Measurements from ENCODE around the gene CREB3L4.

Gene CREB3L4

GRCh38 chr1:153967107-153967999 is at the start of gene CREB3L4:
Gene CREB3L4 (plus strand): TSS chr1:153967902. CDS start chr1:153968526, 624 bp downstream.
- in situ Hi-C loops (cut with HindIII; ENCODE audit: low sequenced_read_pairs) = loop anchor here (10.0 kb wide), 1 partner anchor 153 kb away; no protein-coding TSS in a partner anchor
- peak; percentile 53 for TF ChIP-seq CTCF (IDR thresholded peaks at IDR 0.05; ENCODE audit: low read depth, low read length)
- peak within 1 kb of the TSS; percentile 64 for H3K4me3 ChIP-seq (ENCODE audit: low read depth, low read length)
- peak; percentile 98 for DNase-seq (ENCODE audit: low read depth, low spot score)

- DNase-seq (ENCODE audit: low read depth, low spot score) = peak; percentile 28
- TF ChIP-seq CTCF (IDR thresholded peaks at IDR 0.05; ENCODE audit: low read depth, low read length) = peak; percentile 41
- H3K4me3 ChIP-seq (ENCODE audit: low read depth, low read length) = no peak overlapping the region
- in situ Hi-C loops (cut with HindIII; ENCODE audit: low sequenced_read_pairs) = no loop called here
These were observed 47.5 kb upstream of the CREB3L4 start for GRCh38 chr1:153919876-153920852.

- H3K4me3 ChIP-seq (ENCODE audit: low read depth, low read length) = peak overlapping the region; percentile 88
- DNase-seq (ENCODE audit: low read depth, low spot score) = no peak
- no peak for TF ChIP-seq CTCF (IDR thresholded peaks at IDR 0.05; ENCODE audit: low read depth, low read length)
- in situ Hi-C loops (cut with HindIII; ENCODE audit: low sequenced_read_pairs) = no loop called here
These were observed 46.5 kb upstream of the CREB3L4 start for GRCh38 chr1:153921080-153921802.

GRCh38 chr1:153921803-153922075 is 46.0 kb upstream of the CREB3L4 start:
- peak; percentile 2 for DNase-seq (ENCODE audit: low read depth, low spot score)
- no peak for TF ChIP-seq CTCF (IDR thresholded peaks at IDR 0.05; ENCODE audit: low read depth, low read length)
- peak overlapping the region; percentile 88 for H3K4me3 ChIP-seq (ENCODE audit: low read depth, low read length)
- in situ Hi-C loops (cut with HindIII; ENCODE audit: low sequenced_read_pairs) = no loop called here

GRCh38 chr1:153922076-153922971 is 45.4 kb upstream of the CREB3L4 start:
- in situ Hi-C loops (cut with HindIII; ENCODE audit: low sequenced_read_pairs) = no loop called here
- DNase-seq (ENCODE audit: low read depth, low spot score) = peak; percentile 5
- peak; percentile 23 for TF ChIP-seq CTCF (IDR thresholded peaks at IDR 0.05; ENCODE audit: low read depth, low read length)
- peak overlapping the region; percentile 88 for H3K4me3 ChIP-seq (ENCODE audit: low read depth, low read length)

Measured in astrocyte of the spinal cord (primary cell).